SK-N-MC (cell line): ENCODE measurements around the gene LNX1.

Source experiments
- EZH2 ChIP-seq: fragments of 200-600 bp; sonication (generic); IDR thresholded peaks from one replicate; pipeline ENCODE4 v1.6.1; 2017; ENCODE audit warnings: antibody characterized with exemption
- FOXP2 ChIP-seq: optimal IDR thresholded peaks from 2 replicates; pipeline ENCODE3; 2011; ENCODE audit warnings: mild to moderate bottlenecking, moderate library complexity; ENCODE audit not compliant: insufficient read depth; ENCODE audit errors: extremely low read length, control extremely low read depth
- POLR2AphosphoS5 ChIP-seq: IDR thresholded peaks from 2 replicates; pipeline ENCODE4 v1.6.1; 2012; ENCODE audit warnings: mild to moderate bottlenecking, low read depth, low read length, borderline replicate concordance

- TF ChIP-seq EZH2 (no peak), POLR2AphosphoS5 (no peak), FOXP2 (no peak)
Observed at GRCh38 chr4:53483250-53483649, 108.0 kb downstream of the LNX1 start.
